OCI-LY1 (cell line): Measurements from ENCODE around the gene ZNF275.

Source experiments
- H2AFZ ChIP-seq: fragments of 200-600 bp; sonication (generic), shearing (Covaris generic); 2 replicates; pipeline ENCODE4 v1.6.0; 2014; ENCODE audit warnings: antibody characterized with exemption, mild to moderate bottlenecking, low read length
- H3F3A ChIP-seq: fragments of 200-600 bp; sonication (generic), shearing (Covaris generic); 2 replicates; pipeline ENCODE4 v1.6.0; 2014; ENCODE audit warnings: mild to moderate bottlenecking, antibody characterized with exemption, low read length, moderate library complexity; ENCODE audit not compliant: insufficient read depth
- H3K27ac ChIP-seq: fragments of 200-600 bp; sonication (generic); 2 replicates; pipeline ENCODE4 v1.5.1; 2014; ENCODE audit warnings: low read length, mixed run types, mild to moderate bottlenecking, low read depth; ENCODE audit not compliant: poor library complexity, severe bottlenecking
- H3K27me3 ChIP-seq: fragments of 200-600 bp; sonication (generic); 2 replicates; pipeline ENCODE4 v1.6.0; 2014; ENCODE audit warnings: antibody characterized with exemption, mild to moderate bottlenecking, low read length, moderate library complexity; ENCODE audit not compliant: insufficient read depth
- H3K36me3 ChIP-seq: fragments of 200-600 bp; sonication (generic); 2 replicates; pipeline ENCODE4 v1.6.1; 2014; ENCODE audit warnings: mild to moderate bottlenecking, antibody characterized with exemption, low read length, moderate library complexity, mixed read lengths; ENCODE audit not compliant: insufficient read depth
- H3K4me1 ChIP-seq: fragments of 200-600 bp; sonication (generic); 2 replicates; pipeline ENCODE4 v1.5.1; 2014; ENCODE audit warnings: mild to moderate bottlenecking, low read length, moderate library complexity; ENCODE audit not compliant: insufficient read depth, severe bottlenecking
- H3K4me2 ChIP-seq: fragments of 200-600 bp; sonication (generic), shearing (Covaris generic); 2 replicates; pipeline ENCODE4 v1.6.1; 2014; ENCODE audit warnings: low read length
- H3K4me3 ChIP-seq: fragments of 200-600 bp; sonication (generic); 2 replicates; pipeline ENCODE4 v1.5.1; 2014; ENCODE audit warnings: low read length, low read depth, mild to moderate bottlenecking, mixed read lengths; ENCODE audit not compliant: poor library complexity, severe bottlenecking
- H3K79me2 ChIP-seq: fragments of 200-600 bp; shearing (Covaris generic); 2 replicates; pipeline ENCODE4 v1.6.1; 2016; ENCODE audit warnings: mixed run types, low read length, mixed read lengths; ENCODE audit not compliant: insufficient read depth
- H3K9ac ChIP-seq: fragments of 200-600 bp; sonication (generic), shearing (Covaris generic); 2 replicates; pipeline ENCODE4 v1.6.1; 2014; ENCODE audit warnings: mild to moderate bottlenecking, low read length, mixed read lengths
- H3K9me2 ChIP-seq: fragments of 200-600 bp; sonication (generic), shearing (Covaris generic); 2 replicates; pipeline ENCODE4 v1.6.1; 2014; ENCODE audit warnings: low read depth, mild to moderate bottlenecking, low read length, mixed read lengths
- H3K9me3 ChIP-seq: fragments of 200-600 bp; shearing (Covaris generic); 2 replicates; pipeline ENCODE4 v1.6.1; 2014; ENCODE audit warnings: low read length, mixed read lengths
- H4K20me1 ChIP-seq: fragments of 200-600 bp; sonication (generic), shearing (Covaris generic); 2 replicates; pipeline ENCODE4 v1.6.0; 2016; ENCODE audit warnings: mild to moderate bottlenecking, low read length; ENCODE audit not compliant: insufficient read depth
- EZH2 ChIP-seq: fragments of 200-600 bp; sonication (generic), shearing (Covaris generic); IDR thresholded peaks from 2 replicates; pipeline ENCODE4 v1.8.0; 2017; ENCODE audit warnings: borderline replicate concordance, mixed run types, mild to moderate bottlenecking, antibody characterized with exemption, low read length, moderate library complexity, mixed read lengths
- TF ChIP-seq, protein P1 (sequence below): fragments of 200-600 bp; sonication (generic), shearing (Covaris generic); IDR thresholded peaks from 2 replicates; pipeline ENCODE4 v1.5.1; 2017; ENCODE audit warnings: mild to moderate bottlenecking, antibody characterized with exemption, low read length, moderate library complexity, mixed read lengths

The ZNF275 gene

GRCh38 chrX:153353416-153353815 is 19.5 kb downstream of the ZNF275 start:
- no peaks in the 10 kb centered on the region for H4K20me1 ChIP-seq
- no peaks in the 10 kb centered on the region for H3K9me3 ChIP-seq
- H3K36me3 ChIP-seq: peaks cover 18% of the 10 kb centered on the region
- H3K79me2 ChIP-seq: no peaks in the 10 kb centered on the region
- no peaks in the 10 kb centered on the region for H3K27me3 ChIP-seq
- H3K27ac ChIP-seq: peak overlapping the region; percentile 97
- H3F3A ChIP-seq: no peaks in the 10 kb centered on the region
- peak overlapping the region; percentile 19 for H3K4me3 ChIP-seq
- no peak overlapping the region for H2AFZ ChIP-seq
- H3K9ac ChIP-seq: peak overlapping the region; percentile 47; the same call in 1 of the 2 replicates
- no peak for TF ChIP-seq EZH2
- TF ChIP-seq, protein P1, sequence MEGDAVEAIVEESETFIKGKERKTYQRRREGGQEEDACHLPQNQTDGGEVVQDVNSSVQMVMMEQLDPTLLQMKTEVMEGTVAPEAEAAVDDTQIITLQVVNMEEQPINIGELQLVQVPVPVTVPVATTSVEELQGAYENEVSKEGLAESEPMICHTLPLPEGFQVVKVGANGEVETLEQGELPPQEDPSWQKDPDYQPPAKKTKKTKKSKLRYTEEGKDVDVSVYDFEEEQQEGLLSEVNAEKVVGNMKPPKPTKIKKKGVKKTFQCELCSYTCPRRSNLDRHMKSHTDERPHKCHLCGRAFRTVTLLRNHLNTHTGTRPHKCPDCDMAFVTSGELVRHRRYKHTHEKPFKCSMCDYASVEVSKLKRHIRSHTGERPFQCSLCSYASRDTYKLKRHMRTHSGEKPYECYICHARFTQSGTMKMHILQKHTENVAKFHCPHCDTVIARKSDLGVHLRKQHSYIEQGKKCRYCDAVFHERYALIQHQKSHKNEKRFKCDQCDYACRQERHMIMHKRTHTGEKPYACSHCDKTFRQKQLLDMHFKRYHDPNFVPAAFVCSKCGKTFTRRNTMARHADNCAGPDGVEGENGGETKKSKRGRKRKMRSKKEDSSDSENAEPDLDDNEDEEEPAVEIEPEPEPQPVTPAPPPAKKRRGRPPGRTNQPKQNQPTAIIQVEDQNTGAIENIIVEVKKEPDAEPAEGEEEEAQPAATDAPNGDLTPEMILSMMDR: no peak
- no peaks in the 10 kb centered on the region for H3K9me2 ChIP-seq
- peak overlapping the region; percentile 48; the same call in 1 of the 2 replicates for H3K4me2 ChIP-seq
- H3K4me1 ChIP-seq: peaks cover 56% of the 10 kb centered on the region

DNA sequence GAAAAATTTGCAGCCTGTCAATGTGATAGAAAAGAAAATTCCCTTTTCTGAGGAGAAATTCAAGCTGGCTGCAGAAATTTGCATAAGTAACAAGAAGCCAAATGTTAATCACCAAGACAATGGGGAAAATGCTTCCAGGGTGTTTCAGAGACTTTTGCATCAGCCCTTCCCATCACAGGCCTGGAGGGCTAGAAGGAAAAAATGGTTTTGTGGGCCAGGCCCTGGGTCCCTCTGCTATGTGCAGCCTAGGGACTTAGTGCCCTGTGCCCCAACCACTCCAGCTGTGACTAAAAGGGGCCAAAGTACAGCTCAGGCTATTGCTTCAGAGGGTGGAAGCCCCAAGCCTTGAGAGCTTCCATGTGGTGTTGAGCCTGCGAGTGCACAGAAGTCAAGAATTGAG is 23.9 kb downstream of the ZNF275 start:
- H3F3A ChIP-seq: no peaks in the 10 kb centered on the region
- no peak overlapping the region for H3K27ac ChIP-seq
- H3K27me3 ChIP-seq: no peaks in the 10 kb centered on the region
- no peaks in the 10 kb centered on the region for H3K9me2 ChIP-seq
- no peak overlapping the region for H3K4me2 ChIP-seq
- H3K9ac ChIP-seq: no peak overlapping the region
- no peaks in the 10 kb centered on the region for H3K36me3 ChIP-seq
- TF ChIP-seq EZH2: no peak
- TF ChIP-seq, protein P1: no peak
- no peaks in the 10 kb centered on the region for H3K79me2 ChIP-seq
- H2AFZ ChIP-seq: no peak overlapping the region
- H3K9me3 ChIP-seq: no peaks in the 10 kb centered on the region
- no peaks in the 10 kb centered on the region for H4K20me1 ChIP-seq
- H3K4me3 ChIP-seq: no peak overlapping the region
- peaks cover 33% of the 10 kb centered on the region for H3K4me1 ChIP-seq

GRCh38 chrX:153361781-153362397 is 27.9 kb downstream of the ZNF275 start:
- Histone ChIP-seq H3K9ac (no peak overlapping the region), H3K4me3 (no peak overlapping the region), H2AFZ (no peak overlapping the region), H3K79me2 (no peaks in the 10 kb centered on the region), H4K20me1 (no peaks in the 10 kb centered on the region), H3K27ac (no peak overlapping the region), H3K36me3 (no peaks in the 10 kb centered on the region), H3F3A (no peaks in the 10 kb centered on the region), H3K27me3 (no peaks in the 10 kb centered on the region), H3K4me2 (no peak overlapping the region), H3K9me2 (no peaks in the 10 kb centered on the region), H3K9me3 (no peaks in the 10 kb centered on the region), H3K4me1 (peaks cover 7% of the 10 kb centered on the region)
- TF ChIP-seq, protein P1: no peak
- TF ChIP-seq EZH2: no peak
